GM23338 (cell line): ENCODE data around the gene KCNMA1.

Experiments
- CREB1 ChIP-seq: fragments of 250-450 bp; sonication (Bioruptor Pico); IDR thresholded peaks from 2 replicates; pipeline ENCODE4 v1.5.0; 2020; ENCODE audit warnings: low read depth, mild to moderate bottlenecking, moderate library complexity
- CTCF ChIP-seq, 2 experiments: fragments of 200-600 bp in 1 of 2; sonication (generic) in 1 of 2; conservative IDR thresholded peaks; 2 replicates each; pipeline versions ENCODE4 v1.5.1 to v1.6.1; 2016 to 2017; ENCODE audit warnings: antibody characterized with exemption in 2 of 2, low read depth in 2 of 2, mild to moderate bottlenecking in 2 of 2, moderate library complexity in 1 of 2
- EZH2 ChIP-seq: fragments of 200-600 bp; sonication (generic); IDR thresholded peaks from one replicate; pipeline ENCODE4 v1.8.0; 2017; ENCODE audit warnings: antibody characterized with exemption, mild to moderate bottlenecking, low read depth; ENCODE audit not compliant: unreplicated experiment
- EZH2phosphoT487 ChIP-seq: fragments of 200-600 bp; sonication (generic); IDR thresholded peaks from one replicate; pipeline ENCODE4 v1.8.1; 2018; ENCODE audit warnings: antibody characterized with exemption; ENCODE audit not compliant: unreplicated experiment
- JUNB ChIP-seq: IDR thresholded peaks from one replicate; pipeline ENCODE4 v1.6.1; 2016; ENCODE audit warnings: antibody characterized with exemption; ENCODE audit not compliant: unreplicated experiment
- NANOG ChIP-seq: IDR thresholded peaks from 2 replicates; pipeline ENCODE4 v1.6.1; 2016; ENCODE audit warnings: antibody characterized with exemption, borderline replicate concordance
- POLR2AphosphoS5 ChIP-seq: IDR thresholded peaks from 2 replicates; pipeline ENCODE4 v1.6.1; 2016; ENCODE audit warnings: antibody characterized with exemption, low read depth
- REST ChIP-seq: IDR thresholded peaks from one replicate; pipeline ENCODE4 v1.6.1; 2018; ENCODE audit warnings: antibody characterized with exemption; ENCODE audit not compliant: unreplicated experiment
- STAT1 ChIP-seq: IDR thresholded peaks from one replicate; pipeline ENCODE4 v1.6.1; 2016; ENCODE audit warnings: antibody characterized with exemption; ENCODE audit not compliant: unreplicated experiment
- ZNF114 ChIP-seq: fragments of 250-450 bp; sonication (Bioruptor Pico); IDR thresholded peaks from 2 replicates; pipeline ENCODE4 v1.5.0; 2020; ENCODE audit warnings: mild to moderate bottlenecking, moderate library complexity
- ZNF331 ChIP-seq: fragments of 250-450 bp; sonication (Bioruptor Pico); IDR thresholded peaks from 2 replicates; pipeline ENCODE4 v1.5.0; 2020; ENCODE audit warnings: low read depth, mild to moderate bottlenecking, moderate library complexity
- TF ChIP-seq, protein P1 (sequence below): fragments of 250-450 bp; sonication (Bioruptor Pico); IDR thresholded peaks from 2 replicates; pipeline ENCODE4 v1.5.0; 2020; ENCODE audit warnings: mild to moderate bottlenecking, moderate library complexity
- TF ChIP-seq, protein P2 (sequence below): IDR thresholded peaks from 2 replicates; pipeline ENCODE4 v1.6.1; 2016; ENCODE audit warnings: antibody characterized with exemption

DNA sequence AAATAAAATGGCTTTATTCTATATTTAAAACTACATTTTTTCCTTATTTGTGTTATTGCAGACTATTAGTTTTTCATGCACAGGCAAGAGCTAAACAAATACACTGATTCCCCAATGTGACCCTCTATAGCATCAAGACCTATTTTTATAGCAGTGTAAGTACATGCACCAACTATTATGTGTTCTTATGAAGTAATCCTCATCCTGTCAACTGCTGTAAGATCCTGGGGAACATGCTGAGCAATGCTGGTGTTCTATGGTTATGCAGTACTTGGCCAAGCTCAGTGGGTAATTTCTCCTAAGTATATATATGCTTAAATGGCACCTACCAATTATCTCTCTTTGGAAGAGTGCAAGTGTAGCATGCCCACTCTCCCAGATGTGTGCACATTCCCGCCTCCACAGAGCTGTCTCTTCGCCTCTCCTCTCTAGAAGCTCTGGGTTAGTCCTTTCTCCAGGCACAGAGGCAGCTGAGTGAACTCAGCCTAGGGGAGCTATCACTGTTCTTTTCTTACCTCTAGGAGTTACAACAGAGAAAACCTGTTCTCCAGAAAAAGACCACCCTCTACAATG lies 428.8 kb downstream of the KCNMA1 start:
- TF ChIP-seq EZH2 (no peak), CTCF (conservative IDR thresholded peaks at IDR 0.05; ENCODE audit: low read depth in 2 of 2) (no peak), EZH2phosphoT487 (no peak), JUNB (no peak), POLR2AphosphoS5 (no peak), CREB1 (CRISPR knock-in tag) (no peak), REST (no peak), ZNF331 (CRISPR knock-in tag) (no peak), NANOG (no peak), STAT1 (no peak), ZNF114 (CRISPR knock-in tag) (no peak)
- TF ChIP-seq, protein P1, sequence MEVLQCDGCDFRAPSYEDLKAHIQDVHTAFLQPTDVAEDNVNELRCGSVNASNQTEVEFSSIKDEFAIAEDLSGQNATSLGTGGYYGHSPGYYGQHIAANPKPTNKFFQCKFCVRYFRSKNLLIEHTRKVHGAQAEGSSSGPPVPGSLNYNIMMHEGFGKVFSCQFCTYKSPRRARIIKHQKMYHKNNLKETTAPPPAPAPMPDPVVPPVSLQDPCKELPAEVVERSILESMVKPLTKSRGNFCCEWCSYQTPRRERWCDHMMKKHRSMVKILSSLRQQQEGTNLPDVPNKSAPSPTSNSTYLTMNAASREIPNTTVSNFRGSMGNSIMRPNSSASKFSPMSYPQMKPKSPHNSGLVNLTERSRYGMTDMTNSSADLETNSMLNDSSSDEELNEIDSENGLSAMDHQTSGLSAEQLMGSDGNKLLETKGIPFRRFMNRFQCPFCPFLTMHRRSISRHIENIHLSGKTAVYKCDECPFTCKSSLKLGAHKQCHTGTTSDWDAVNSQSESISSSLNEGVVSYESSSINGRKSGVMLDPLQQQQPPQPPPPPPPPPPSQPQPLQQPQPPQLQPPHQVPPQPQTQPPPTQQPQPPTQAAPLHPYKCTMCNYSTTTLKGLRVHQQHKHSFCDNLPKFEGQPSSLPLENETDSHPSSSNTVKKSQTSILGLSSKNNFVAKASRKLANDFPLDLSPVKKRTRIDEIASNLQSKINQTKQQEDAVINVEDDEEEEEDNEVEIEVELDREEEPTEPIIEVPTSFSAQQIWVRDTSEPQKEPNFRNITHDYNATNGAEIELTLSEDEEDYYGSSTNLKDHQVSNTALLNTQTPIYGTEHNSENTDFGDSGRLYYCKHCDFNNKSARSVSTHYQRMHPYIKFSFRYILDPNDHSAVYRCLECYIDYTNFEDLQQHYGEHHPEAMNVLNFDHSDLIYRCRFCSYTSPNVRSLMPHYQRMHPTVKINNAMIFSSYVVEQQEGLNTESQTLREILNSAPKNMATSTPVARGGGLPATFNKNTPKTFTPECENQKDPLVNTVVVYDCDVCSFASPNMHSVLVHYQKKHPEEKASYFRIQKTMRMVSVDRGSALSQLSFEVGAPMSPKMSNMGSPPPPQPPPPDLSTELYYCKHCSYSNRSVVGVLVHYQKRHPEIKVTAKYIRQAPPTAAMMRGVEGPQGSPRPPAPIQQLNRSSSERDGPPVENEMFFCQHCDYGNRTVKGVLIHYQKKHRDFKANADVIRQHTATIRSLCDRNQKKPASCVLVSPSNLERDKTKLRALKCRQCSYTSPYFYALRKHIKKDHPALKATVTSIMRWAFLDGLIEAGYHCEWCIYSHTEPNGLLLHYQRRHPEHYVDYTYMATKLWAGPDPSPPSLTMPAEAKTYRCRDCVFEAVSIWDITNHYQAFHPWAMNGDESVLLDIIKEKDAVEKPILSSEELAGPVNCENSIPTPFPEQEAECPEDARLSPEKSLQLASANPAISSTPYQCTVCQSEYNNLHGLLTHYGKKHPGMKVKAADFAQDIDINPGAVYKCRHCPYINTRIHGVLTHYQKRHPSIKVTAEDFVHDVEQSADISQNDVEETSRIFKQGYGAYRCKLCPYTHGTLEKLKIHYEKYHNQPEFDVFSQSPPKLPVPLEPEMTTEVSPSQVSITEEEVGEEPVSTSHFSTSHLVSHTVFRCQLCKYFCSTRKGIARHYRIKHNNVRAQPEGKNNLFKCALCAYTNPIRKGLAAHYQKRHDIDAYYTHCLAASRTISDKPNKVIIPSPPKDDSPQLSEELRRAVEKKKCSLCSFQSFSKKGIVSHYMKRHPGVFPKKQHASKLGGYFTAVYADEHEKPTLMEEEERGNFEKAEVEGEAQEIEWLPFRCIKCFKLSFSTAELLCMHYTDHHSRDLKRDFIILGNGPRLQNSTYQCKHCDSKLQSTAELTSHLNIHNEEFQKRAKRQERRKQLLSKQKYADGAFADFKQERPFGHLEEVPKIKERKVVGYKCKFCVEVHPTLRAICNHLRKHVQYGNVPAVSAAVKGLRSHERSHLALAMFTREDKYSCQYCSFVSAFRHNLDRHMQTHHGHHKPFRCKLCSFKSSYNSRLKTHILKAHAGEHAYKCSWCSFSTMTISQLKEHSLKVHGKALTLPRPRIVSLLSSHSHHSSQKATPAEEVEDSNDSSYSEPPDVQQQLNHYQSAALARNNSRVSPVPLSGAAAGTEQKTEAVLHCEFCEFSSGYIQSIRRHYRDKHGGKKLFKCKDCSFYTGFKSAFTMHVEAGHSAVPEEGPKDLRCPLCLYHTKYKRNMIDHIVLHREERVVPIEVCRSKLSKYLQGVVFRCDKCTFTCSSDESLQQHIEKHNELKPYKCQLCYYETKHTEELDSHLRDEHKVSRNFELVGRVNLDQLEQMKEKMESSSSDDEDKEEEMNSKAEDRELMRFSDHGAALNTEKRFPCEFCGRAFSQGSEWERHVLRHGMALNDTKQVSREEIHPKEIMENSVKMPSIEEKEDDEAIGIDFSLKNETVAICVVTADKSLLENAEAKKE, result no peak
- TF ChIP-seq, protein P2, sequence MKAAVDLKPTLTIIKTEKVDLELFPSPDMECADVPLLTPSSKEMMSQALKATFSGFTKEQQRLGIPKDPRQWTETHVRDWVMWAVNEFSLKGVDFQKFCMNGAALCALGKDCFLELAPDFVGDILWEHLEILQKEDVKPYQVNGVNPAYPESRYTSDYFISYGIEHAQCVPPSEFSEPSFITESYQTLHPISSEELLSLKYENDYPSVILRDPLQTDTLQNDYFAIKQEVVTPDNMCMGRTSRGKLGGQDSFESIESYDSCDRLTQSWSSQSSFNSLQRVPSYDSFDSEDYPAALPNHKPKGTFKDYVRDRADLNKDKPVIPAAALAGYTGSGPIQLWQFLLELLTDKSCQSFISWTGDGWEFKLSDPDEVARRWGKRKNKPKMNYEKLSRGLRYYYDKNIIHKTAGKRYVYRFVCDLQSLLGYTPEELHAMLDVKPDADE, result no peak
